ENCODE data around the gene FAM168A.
"Not testable (repeated sequence)": the region's sequence is repeated elsewhere in the genome, so short reads cannot be mapped to it uniquely, and the experiment has no call there.

Gene FAM168A

DNA sequence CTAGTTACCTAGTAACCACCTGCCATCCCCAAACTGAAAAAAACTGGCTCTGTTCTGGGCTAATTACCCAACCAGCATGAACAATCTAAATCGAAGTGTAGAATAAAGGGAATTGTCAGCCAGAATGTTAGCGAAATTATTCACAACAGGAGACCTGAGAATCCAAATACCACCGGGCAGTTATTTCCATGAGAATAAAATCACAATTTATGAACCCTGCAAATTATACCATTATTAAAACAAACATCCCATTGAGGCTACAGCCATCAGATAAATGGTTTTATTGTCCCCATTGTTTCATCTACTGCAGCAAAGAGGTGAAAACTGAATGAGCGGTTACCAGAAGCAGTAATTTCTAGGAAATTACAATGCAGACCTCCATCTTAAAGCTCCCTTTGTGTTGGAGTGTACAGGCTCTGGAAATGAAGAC, 21.7 kb downstream of the FAM168A start:
- no peaks in the 10 kb centered on the region for H3K27me3 ChIP-seq (ENCODE audit: low read length)
- no peaks in the 10 kb centered on the region for H3K9me3 ChIP-seq (ENCODE audit: insufficient read depth, low read length)
- no peaks in the 10 kb centered on the region for H4K20me1 ChIP-seq (ENCODE audit: low read depth, low read length)
- H3F3A ChIP-seq (ENCODE audit: insufficient read depth), result no peaks in the 10 kb centered on the region
- no peak overlapping the region for H2AFZ ChIP-seq (ENCODE audit: low read depth, low read length, severe bottlenecking)
- TF ChIP-seq EZH2phosphoT487 (conservative IDR thresholded peaks at IDR 0.05; ENCODE audit: low read length), result no peak
- TF ChIP-seq, protein P1, sequence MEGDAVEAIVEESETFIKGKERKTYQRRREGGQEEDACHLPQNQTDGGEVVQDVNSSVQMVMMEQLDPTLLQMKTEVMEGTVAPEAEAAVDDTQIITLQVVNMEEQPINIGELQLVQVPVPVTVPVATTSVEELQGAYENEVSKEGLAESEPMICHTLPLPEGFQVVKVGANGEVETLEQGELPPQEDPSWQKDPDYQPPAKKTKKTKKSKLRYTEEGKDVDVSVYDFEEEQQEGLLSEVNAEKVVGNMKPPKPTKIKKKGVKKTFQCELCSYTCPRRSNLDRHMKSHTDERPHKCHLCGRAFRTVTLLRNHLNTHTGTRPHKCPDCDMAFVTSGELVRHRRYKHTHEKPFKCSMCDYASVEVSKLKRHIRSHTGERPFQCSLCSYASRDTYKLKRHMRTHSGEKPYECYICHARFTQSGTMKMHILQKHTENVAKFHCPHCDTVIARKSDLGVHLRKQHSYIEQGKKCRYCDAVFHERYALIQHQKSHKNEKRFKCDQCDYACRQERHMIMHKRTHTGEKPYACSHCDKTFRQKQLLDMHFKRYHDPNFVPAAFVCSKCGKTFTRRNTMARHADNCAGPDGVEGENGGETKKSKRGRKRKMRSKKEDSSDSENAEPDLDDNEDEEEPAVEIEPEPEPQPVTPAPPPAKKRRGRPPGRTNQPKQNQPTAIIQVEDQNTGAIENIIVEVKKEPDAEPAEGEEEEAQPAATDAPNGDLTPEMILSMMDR (IDR thresholded peaks at IDR 0.05; ENCODE audit: insufficient read depth, low read length, poor library complexity, severe bottlenecking), result no peak
- H3K36me3 ChIP-seq (ENCODE audit: low read length), result no peaks in the 10 kb centered on the region
- H3K4me2 ChIP-seq (ENCODE audit: low read depth, low read length, poor library complexity, severe bottlenecking), result no peak overlapping the region
- H3K9me2 ChIP-seq (replicated peaks; ENCODE audit: insufficient read depth, low read length), result no peaks in the 10 kb centered on the region
- 0 out of 2 replicates have a peak, but pooled peaks cover 6% of the 10 kb centered on the region for H3K79me2 ChIP-seq (ENCODE audit: insufficient read depth, low read length)
- H3K9ac ChIP-seq (ENCODE audit: low read length), result no peak overlapping the region
- H3K27ac ChIP-seq (ENCODE audit: low read depth, low read length), result no peak overlapping the region
- no peak overlapping the region for H3K4me3 ChIP-seq (ENCODE audit: insufficient read depth, low read length, poor library complexity, severe bottlenecking)

DNA sequence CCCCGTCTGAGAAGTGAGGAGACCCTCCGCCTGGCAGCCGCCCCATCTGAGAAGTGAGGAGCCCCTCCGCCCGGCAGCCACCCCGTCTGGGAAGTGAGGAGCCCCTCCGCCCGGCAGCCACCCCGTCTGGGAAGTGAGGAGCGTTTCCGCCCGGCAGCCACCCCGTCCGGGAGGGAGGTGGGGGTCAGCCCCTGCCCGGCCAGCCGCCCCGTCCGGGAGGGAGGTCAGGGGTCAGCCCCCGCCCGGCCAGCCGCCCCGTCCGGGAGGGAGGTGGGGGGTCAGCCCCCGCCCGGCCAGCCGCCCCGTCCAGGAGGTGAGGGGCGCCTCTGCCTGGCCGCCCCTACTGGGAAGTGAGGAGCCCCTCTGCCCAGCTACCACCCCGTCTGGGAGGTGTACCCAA, 25.9 kb downstream of the FAM168A start:
- H3K27me3 ChIP-seq (ENCODE audit: low read length); H3F3A ChIP-seq (ENCODE audit: insufficient read depth); H3K79me2 ChIP-seq (ENCODE audit: insufficient read depth, low read length); H3K4me3 ChIP-seq (ENCODE audit: insufficient read depth, low read length, poor library complexity, severe bottlenecking); H3K9ac ChIP-seq (ENCODE audit: low read length); H3K36me3 ChIP-seq (ENCODE audit: low read length); H3K4me2 ChIP-seq (ENCODE audit: low read depth, low read length, poor library complexity, severe bottlenecking); H3K9me2 ChIP-seq (replicated peaks; ENCODE audit: insufficient read depth, low read length); H3K27ac ChIP-seq (ENCODE audit: low read depth, low read length); H2AFZ ChIP-seq (ENCODE audit: low read depth, low read length, severe bottlenecking); H4K20me1 ChIP-seq (ENCODE audit: low read depth, low read length); H3K9me3 ChIP-seq (ENCODE audit: insufficient read depth, low read length): not testable (repeated sequence)

DNA sequence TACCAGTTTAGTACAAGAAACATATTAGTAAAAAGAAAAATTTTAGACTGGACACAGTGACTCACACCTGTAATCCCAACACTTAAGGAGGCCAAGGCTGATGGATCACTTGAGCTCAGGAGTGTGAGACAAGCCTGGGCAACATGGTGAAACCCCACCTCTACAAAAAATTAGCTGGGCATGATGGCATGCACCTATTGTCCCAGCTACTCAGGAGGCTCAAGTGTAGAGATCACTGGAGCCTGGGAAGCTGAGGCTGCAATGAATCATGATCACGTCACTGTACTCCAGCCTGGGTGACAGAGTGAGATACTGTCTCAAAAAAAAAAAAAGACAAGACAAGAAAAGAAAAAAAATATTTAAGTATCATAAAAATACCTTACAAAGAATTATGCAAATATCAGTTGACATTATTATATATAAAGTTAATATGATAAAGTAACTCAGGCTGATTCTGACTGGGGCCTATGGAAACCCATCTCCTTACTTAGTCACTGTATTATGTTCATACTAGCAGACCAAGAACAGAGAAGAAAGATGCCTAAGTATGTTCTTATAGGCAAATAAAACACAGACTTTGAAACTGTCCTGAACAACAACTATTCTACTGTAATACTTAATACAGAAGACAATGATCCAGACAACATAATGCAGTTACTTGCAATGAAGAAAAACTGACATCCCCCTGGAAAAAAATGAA, 27.3 kb downstream of the FAM168A start:
- Histone ChIP-seq H3K4me3 (ENCODE audit: insufficient read depth, low read length, poor library complexity, severe bottlenecking) (no peak overlapping the region), H3K9me2 (replicated peaks; ENCODE audit: insufficient read depth, low read length) (no peaks in the 10 kb centered on the region), H4K20me1 (ENCODE audit: low read depth, low read length) (no peaks in the 10 kb centered on the region), H3K9me3 (ENCODE audit: insufficient read depth, low read length) (no peaks in the 10 kb centered on the region), H3K36me3 (ENCODE audit: low read length) (no peaks in the 10 kb centered on the region), H3K27me3 (ENCODE audit: low read length) (no peaks in the 10 kb centered on the region), H3K27ac (ENCODE audit: low read depth, low read length) (no peak overlapping the region), H2AFZ (ENCODE audit: low read depth, low read length, severe bottlenecking) (no peak overlapping the region), H3K9ac (ENCODE audit: low read length) (no peak overlapping the region), H3F3A (ENCODE audit: insufficient read depth) (no peaks in the 10 kb centered on the region), H3K4me2 (ENCODE audit: low read depth, low read length, poor library complexity, severe bottlenecking) (no peak overlapping the region), H3K79me2 (ENCODE audit: insufficient read depth, low read length) (0 out of 2 replicates have a peak, but pooled peaks cover 6% of the 10 kb centered on the region)
- no peak for TF ChIP-seq EZH2phosphoT487 (conservative IDR thresholded peaks at IDR 0.05; ENCODE audit: low read length)
- TF ChIP-seq, protein P1 (IDR thresholded peaks at IDR 0.05; ENCODE audit: insufficient read depth, low read length, poor library complexity, severe bottlenecking), result no peak

DNA sequence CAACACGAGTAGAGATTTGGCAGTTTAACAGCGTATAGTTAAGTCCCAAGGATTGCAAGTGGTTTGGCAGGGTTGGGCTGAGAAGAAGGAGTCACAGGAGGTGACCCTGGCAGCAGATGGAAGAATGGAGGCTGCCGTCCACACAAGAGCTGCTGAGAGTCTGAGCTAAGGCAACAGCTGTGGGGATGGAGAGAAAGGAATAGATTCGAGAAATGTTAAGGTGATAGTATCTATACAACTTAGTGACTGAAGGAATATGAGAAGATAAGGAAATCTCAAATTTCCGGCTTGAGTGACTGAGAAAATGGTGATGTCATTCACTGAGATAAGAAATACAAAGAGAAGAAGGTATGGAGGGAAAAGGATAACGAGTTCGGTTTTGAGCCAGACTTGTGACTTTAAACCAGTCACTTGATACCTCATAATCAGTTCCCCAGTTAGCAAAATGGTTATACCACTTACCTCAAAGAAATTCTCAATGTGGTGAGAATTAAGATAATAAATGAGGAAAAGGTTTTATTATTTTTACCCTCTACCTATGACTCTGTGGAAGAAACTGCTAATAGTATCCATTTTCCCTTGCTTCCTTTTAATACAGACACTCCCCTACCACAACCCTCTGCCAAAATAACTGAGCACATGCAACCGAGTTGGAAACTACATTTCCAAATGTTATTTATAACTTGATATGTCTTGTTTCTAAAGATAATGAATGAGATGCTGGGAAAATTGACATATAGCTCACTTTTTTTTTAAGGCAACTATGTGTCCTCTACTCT, 30.7 kb downstream of the FAM168A start:
- TF ChIP-seq, protein P1 (IDR thresholded peaks at IDR 0.05; ENCODE audit: insufficient read depth, low read length, poor library complexity, severe bottlenecking), result no peak
- no peak for TF ChIP-seq EZH2phosphoT487 (conservative IDR thresholded peaks at IDR 0.05; ENCODE audit: low read length)
- H4K20me1 ChIP-seq (ENCODE audit: low read depth, low read length), result no peaks in the 10 kb centered on the region
- H3K4me2 ChIP-seq (ENCODE audit: low read depth, low read length, poor library complexity, severe bottlenecking), result no peak overlapping the region
- H3K9me3 ChIP-seq (ENCODE audit: insufficient read depth, low read length), result no peaks in the 10 kb centered on the region
- H3K9me2 ChIP-seq (replicated peaks; ENCODE audit: insufficient read depth, low read length), result no peaks in the 10 kb centered on the region
- no peaks in the 10 kb centered on the region for H3K27me3 ChIP-seq (ENCODE audit: low read length)
- no peak overlapping the region for H2AFZ ChIP-seq (ENCODE audit: low read depth, low read length, severe bottlenecking)
- no peak overlapping the region for H3K9ac ChIP-seq (ENCODE audit: low read length)
- no peaks in the 10 kb centered on the region for H3K36me3 ChIP-seq (ENCODE audit: low read length)
- H3K27ac ChIP-seq (ENCODE audit: low read depth, low read length), result no peak overlapping the region
- H3K79me2 ChIP-seq (ENCODE audit: insufficient read depth, low read length), result no peaks in the 10 kb centered on the region
- H3F3A ChIP-seq (ENCODE audit: insufficient read depth), result no peaks in the 10 kb centered on the region
- no peak overlapping the region for H3K4me3 ChIP-seq (ENCODE audit: insufficient read depth, low read length, poor library complexity, severe bottlenecking)
